ENCODE measurements around the gene FUT8.
A peak's percentile ranks its signal among the peaks of the same experiment; 100 is the strongest.
"Not testable (repeated sequence)": the region's sequence is repeated elsewhere in the genome, so short reads cannot be mapped to it uniquely, and the experiment has no call there.

The FUT8 gene

DNA sequence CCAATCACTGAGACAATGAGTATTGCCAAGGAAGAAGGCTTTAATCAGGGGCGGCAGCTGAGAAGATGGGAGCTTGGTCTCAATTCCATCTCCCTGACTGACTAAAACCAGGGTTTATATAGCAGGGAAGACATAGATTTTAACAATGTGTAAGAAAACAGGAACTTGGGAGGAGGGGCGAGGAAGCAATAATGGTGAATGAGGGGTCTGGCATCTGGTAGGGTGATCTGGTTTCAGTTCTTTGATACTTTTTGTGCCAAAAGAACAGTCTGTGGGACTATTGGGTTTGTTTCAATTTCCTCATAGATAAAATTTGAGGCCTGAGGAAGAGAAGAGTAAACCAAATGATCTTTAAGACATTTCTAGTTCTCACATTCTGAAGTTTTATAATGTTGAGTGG, 49.2 kb downstream of the FUT8 start:
- H3K4me3 ChIP-seq (ENCODE audit: low read length): no peak overlapping the region
- H3K9ac ChIP-seq (ENCODE audit: low read depth, low read length): no peak overlapping the region
- H3K27me3 ChIP-seq (ENCODE audit: insufficient read depth, low read length): no peaks in the 10 kb centered on the region
- peaks cover 4% of the 10 kb centered on the region; the same call in 1 of the 2 replicates for H3K36me3 ChIP-seq (ENCODE audit: insufficient read depth, low read depth, low read length)
- no peaks in the 10 kb centered on the region for H3K4me1 ChIP-seq (ENCODE audit: insufficient read depth, low read length)
- no peak overlapping the region for H3K27ac ChIP-seq (ENCODE audit: low read length)
- no peaks in the 10 kb centered on the region for H3K9me3 ChIP-seq (ENCODE audit: insufficient read depth, low read depth, low read length)

GRCh38 chr14:65462411-65462810, 49.9 kb downstream of the FUT8 start:
- no peaks in the 10 kb centered on the region for H3K4me1 ChIP-seq (ENCODE audit: insufficient read depth, low read length)
- H3K4me3 ChIP-seq (ENCODE audit: low read length): no peak overlapping the region
- peaks cover 4% of the 10 kb centered on the region; the same call in 1 of the 2 replicates for H3K36me3 ChIP-seq (ENCODE audit: insufficient read depth, low read depth, low read length)
- H3K9ac ChIP-seq (ENCODE audit: low read depth, low read length): no peak overlapping the region
- no peaks in the 10 kb centered on the region for H3K27me3 ChIP-seq (ENCODE audit: insufficient read depth, low read length)
- no peaks in the 10 kb centered on the region for H3K9me3 ChIP-seq (ENCODE audit: insufficient read depth, low read depth, low read length)
- no peak overlapping the region for H3K27ac ChIP-seq (ENCODE audit: low read length)

DNA sequence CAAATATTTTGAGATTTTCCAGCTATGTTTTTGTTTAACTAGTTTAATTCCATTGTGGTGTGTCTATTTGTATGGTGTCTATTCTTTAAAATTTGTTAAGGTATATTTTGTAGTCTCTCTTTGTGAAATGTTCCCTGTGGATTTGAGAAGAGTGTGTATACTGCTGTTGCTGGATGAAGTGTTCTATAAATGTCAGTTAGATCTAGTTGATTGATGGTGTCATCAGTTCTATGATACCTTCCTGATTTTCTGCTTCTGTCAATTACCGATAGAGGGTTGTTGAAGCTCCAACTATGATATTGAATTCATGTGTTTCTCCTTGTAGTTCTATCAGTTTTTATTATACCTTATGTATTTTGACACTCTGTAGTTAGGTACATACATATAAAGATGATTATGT, 53.1 kb downstream of the FUT8 start:
- Histone ChIP-seq H3K36me3 (ENCODE audit: insufficient read depth, low read depth, low read length) (peaks cover 4% of the 10 kb centered on the region; the same call in 1 of the 2 replicates), H3K27ac (ENCODE audit: low read length) (no peak overlapping the region), H3K4me3 (ENCODE audit: low read length) (no peak overlapping the region), H3K4me1 (ENCODE audit: insufficient read depth, low read length) (peaks cover 15% of the 10 kb centered on the region), H3K9me3 (ENCODE audit: insufficient read depth, low read depth, low read length) (no peaks in the 10 kb centered on the region), H3K27me3 (ENCODE audit: insufficient read depth, low read length) (no peaks in the 10 kb centered on the region), H3K9ac (ENCODE audit: low read depth, low read length) (no peak overlapping the region)

DNA sequence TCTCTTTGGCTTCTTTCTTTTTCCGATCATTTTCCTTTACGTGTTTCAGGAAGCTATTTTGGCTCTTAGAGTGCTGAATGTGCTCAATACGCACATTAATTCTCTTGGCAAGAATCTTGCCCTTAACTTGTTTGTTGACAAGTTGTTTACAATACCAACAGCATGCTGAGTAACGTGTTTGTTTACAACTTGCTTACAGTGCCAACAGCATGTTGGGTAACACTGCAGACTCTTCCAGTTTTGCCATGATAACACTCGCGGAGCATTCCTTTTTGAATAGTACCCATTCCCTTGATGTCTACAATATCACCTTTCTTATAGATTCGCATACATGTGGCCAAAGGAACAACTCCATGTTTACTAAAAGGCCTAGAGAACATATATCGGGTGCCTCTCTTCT, 55.4 kb downstream of the FUT8 start:
- not testable (repeated sequence) for H3K36me3 ChIP-seq (ENCODE audit: insufficient read depth, low read depth, low read length); H3K9ac ChIP-seq (ENCODE audit: low read depth, low read length); H3K27ac ChIP-seq (ENCODE audit: low read length); H3K9me3 ChIP-seq (ENCODE audit: insufficient read depth, low read depth, low read length); H3K27me3 ChIP-seq (ENCODE audit: insufficient read depth, low read length); H3K4me3 ChIP-seq (ENCODE audit: low read length)
- peaks cover 28% of the 10 kb centered on the region for H3K4me1 ChIP-seq (ENCODE audit: insufficient read depth, low read length)

- H3K4me3 ChIP-seq (ENCODE audit: low read length): no peak overlapping the region
- H3K27ac ChIP-seq (ENCODE audit: low read length): peak overlapping the region; percentile 14
- no peaks in the 10 kb centered on the region for H3K36me3 ChIP-seq (ENCODE audit: insufficient read depth, low read depth, low read length)
- H3K4me1 ChIP-seq (ENCODE audit: insufficient read depth, low read length): peaks cover 28% of the 10 kb centered on the region
- peak overlapping the region; percentile 37; the same call in 1 of the 2 replicates for H3K9ac ChIP-seq (ENCODE audit: low read depth, low read length)
- no peaks in the 10 kb centered on the region for H3K27me3 ChIP-seq (ENCODE audit: insufficient read depth, low read length)
- H3K9me3 ChIP-seq (ENCODE audit: insufficient read depth, low read depth, low read length): no peaks in the 10 kb centered on the region
Observed at GRCh38 chr14:65469903-65470302, 57.4 kb downstream of the FUT8 start.

- peaks cover 28% of the 10 kb centered on the region for H3K4me1 ChIP-seq (ENCODE audit: insufficient read depth, low read length)
- H3K9ac ChIP-seq (ENCODE audit: low read depth, low read length): peak overlapping the region; percentile 37; the same call in 1 of the 2 replicates
- no peak overlapping the region for H3K27ac ChIP-seq (ENCODE audit: low read length)
- H3K4me3 ChIP-seq (ENCODE audit: low read length): no peak overlapping the region
- H3K27me3 ChIP-seq (ENCODE audit: insufficient read depth, low read length): no peaks in the 10 kb centered on the region
- no peaks in the 10 kb centered on the region for H3K36me3 ChIP-seq (ENCODE audit: insufficient read depth, low read depth, low read length)
- no peaks in the 10 kb centered on the region for H3K9me3 ChIP-seq (ENCODE audit: insufficient read depth, low read depth, low read length)
Observed at GRCh38 chr14:65470404-65470880, 57.9 kb downstream of the FUT8 start.

DNA sequence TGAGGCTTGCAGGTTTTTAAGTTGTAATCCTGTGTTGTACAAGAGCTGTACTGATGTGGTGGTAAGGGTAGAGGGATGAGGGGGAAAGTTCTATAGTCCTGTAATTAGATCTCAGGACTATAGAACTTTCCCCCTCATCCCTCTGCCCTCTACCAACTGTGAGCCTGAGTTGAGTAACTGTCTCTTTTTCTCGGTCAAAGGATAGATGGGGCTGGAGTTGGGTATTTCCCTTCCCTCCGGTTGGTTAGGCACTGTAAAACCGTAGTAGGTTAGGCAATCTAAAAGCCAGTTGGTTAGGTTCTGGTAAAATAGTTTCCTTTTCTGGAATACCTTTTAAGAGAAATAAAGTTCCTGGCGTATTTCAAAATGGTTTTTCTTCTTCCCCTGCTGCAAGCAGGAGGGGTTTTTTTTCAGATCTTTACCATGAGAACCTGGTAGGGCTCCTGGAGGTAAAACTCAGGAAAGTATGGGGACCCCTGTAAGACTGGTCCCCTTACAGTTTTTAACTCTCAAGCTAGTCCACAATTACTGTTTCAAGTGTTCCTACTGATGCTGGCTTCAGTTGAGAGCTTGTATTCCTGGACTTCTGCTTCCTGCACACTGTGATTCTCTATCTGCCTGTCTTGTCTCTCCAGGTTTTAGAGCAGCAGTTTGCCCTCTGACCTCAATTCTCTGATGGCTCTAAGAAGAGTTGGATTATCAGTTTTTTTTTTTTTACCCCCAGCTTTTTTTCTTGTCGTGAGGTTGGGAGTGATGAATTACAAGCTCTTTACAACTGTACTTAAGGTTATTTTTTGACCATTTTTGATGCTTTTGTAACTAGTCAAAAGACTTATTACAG, 58.7 kb downstream of the FUT8 start:
- no peak overlapping the region for H3K27ac ChIP-seq (ENCODE audit: low read length)
- H3K9ac ChIP-seq (ENCODE audit: low read depth, low read length): no peak overlapping the region; the same call in 1 of the 2 replicates
- peaks cover 29% of the 10 kb centered on the region for H3K4me1 ChIP-seq (ENCODE audit: insufficient read depth, low read length)
- no peaks in the 10 kb centered on the region for H3K36me3 ChIP-seq (ENCODE audit: insufficient read depth, low read depth, low read length)
- no peaks in the 10 kb centered on the region for H3K27me3 ChIP-seq (ENCODE audit: insufficient read depth, low read length)
- no peaks in the 10 kb centered on the region for H3K9me3 ChIP-seq (ENCODE audit: insufficient read depth, low read depth, low read length)
- H3K4me3 ChIP-seq (ENCODE audit: low read length): no peak overlapping the region

DNA sequence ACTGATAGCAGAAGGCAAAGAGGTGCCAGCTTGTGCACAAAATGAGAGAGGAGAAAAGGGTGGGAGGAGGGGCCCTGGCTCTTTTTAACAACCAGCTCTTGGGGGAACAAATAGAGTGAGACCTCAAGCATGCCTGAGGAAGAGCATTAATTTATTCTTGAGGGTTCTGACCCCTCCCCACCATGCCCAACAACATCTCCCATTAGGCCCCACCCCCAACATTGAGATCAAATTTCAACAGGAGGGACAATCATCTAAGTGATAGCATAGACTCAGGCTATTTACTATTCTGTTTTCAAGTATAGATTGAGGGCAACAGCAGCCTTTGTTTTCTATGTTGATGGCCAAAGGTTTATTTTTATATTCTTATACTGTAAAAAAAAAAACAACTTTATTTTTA, 59.7 kb downstream of the FUT8 start:
- Histone ChIP-seq H3K36me3 (ENCODE audit: insufficient read depth, low read depth, low read length) (no peaks in the 10 kb centered on the region), H3K27me3 (ENCODE audit: insufficient read depth, low read length) (no peaks in the 10 kb centered on the region), H3K9ac (ENCODE audit: low read depth, low read length) (0 out of 2 replicates have a peak overlapping the region, but pooled peaks have one; percentile 13), H3K4me3 (ENCODE audit: low read length) (no peak overlapping the region), H3K27ac (ENCODE audit: low read length) (no peak overlapping the region), H3K4me1 (ENCODE audit: insufficient read depth, low read length) (peaks cover 35% of the 10 kb centered on the region), H3K9me3 (ENCODE audit: insufficient read depth, low read depth, low read length) (no peaks in the 10 kb centered on the region)

DNA sequence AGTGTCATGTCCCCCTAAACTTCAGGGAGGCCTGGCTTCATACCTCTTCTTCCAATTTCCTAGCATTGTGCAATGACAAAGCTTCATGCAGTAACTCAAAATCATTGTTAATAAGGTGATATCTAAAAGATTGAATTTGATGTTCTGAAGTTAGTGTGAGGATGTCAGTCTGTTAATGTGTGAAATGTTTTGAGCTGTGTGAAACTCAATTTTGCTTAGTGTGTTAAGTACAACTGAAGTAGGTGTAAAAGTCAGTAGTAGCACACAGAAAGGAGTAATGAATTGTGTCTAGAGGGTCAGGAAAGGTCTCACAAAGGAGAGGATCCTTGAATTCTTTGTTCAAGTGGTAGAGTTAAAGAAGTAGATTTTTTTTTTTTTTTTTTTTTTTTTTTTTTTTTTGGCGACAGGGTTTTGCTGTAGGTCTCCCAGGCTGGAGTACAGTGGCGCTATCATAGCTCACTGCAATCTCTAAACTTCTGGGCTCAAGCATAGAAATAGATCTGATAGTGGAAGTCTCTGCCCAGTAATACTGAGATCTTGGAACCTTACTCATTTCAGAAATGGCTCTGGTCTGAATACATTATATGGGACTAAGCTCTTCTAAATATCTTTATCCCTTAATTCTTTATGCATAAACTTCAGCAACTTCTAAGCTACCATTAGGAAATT, 63.9 kb downstream of the FUT8 start:
- no peak overlapping the region for H3K27ac ChIP-seq (ENCODE audit: low read length)
- no peak overlapping the region for H3K4me3 ChIP-seq (ENCODE audit: low read length)
- peaks cover 36% of the 10 kb centered on the region for H3K4me1 ChIP-seq (ENCODE audit: insufficient read depth, low read length)
- H3K9ac ChIP-seq (ENCODE audit: low read depth, low read length): no peak overlapping the region
- H3K27me3 ChIP-seq (ENCODE audit: insufficient read depth, low read length): no peaks in the 10 kb centered on the region
- no peaks in the 10 kb centered on the region for H3K36me3 ChIP-seq (ENCODE audit: insufficient read depth, low read depth, low read length)
- H3K9me3 ChIP-seq (ENCODE audit: insufficient read depth, low read depth, low read length): no peaks in the 10 kb centered on the region

DNA sequence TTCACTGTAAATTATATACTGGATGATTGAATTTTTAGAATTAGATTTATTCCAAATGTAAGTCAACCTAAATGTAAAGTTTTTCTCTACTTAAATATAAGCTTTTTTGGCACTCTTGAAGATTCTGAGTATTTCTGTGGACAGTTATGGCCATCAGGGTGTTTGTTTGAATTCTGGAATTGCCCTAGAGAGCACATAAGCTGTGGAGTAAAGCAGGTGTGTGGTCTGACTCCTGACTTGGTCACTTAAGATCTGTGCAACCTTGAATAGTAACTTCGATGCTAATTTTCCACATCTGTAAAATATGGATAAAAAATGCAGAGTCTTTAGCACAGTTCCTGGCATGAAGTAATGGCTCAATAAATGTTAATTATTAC, 64.4 kb downstream of the FUT8 start:
- Histone ChIP-seq H3K4me3 (ENCODE audit: low read length) (no peak overlapping the region), H3K27me3 (ENCODE audit: insufficient read depth, low read length) (no peaks in the 10 kb centered on the region), H3K9me3 (ENCODE audit: insufficient read depth, low read depth, low read length) (no peaks in the 10 kb centered on the region), H3K9ac (ENCODE audit: low read depth, low read length) (no peak overlapping the region), H3K27ac (ENCODE audit: low read length) (no peak overlapping the region), H3K4me1 (ENCODE audit: insufficient read depth, low read length) (peaks cover 31% of the 10 kb centered on the region), H3K36me3 (ENCODE audit: insufficient read depth, low read depth, low read length) (no peaks in the 10 kb centered on the region)

DNA sequence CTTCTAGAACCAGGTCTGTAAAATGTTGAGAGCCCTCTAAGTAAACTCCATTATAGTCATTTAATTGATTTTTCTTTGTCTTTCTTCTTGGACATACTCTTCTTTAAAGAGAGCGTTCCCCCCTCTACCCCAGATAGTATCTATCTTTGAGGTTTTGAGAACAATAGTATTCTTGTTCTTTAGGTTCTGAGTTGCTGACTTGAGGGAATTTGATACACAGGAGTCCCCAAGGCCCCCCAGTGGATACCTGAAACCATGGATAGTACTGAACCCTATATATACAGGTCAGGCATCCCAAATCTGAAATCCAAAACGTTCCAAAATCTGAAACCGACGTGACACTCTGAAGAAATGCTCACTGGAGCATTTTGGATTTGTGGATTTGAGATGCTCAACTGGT, 65.5 kb downstream of the FUT8 start:
- Histone ChIP-seq H3K27ac (ENCODE audit: low read length) (no peak overlapping the region), H3K4me1 (ENCODE audit: insufficient read depth, low read length) (peaks cover 34% of the 10 kb centered on the region), H3K9me3 (ENCODE audit: insufficient read depth, low read depth, low read length) (no peaks in the 10 kb centered on the region), H3K9ac (ENCODE audit: low read depth, low read length) (no peak overlapping the region), H3K4me3 (ENCODE audit: low read length) (no peak overlapping the region), H3K36me3 (ENCODE audit: insufficient read depth, low read depth, low read length) (no peaks in the 10 kb centered on the region), H3K27me3 (ENCODE audit: insufficient read depth, low read length) (no peaks in the 10 kb centered on the region)

GRCh38 chr14:65478596-65478995, 66.1 kb downstream of the FUT8 start:
- Histone ChIP-seq H3K27ac (ENCODE audit: low read length) (no peak overlapping the region), H3K36me3 (ENCODE audit: insufficient read depth, low read depth, low read length) (no peaks in the 10 kb centered on the region), H3K27me3 (ENCODE audit: insufficient read depth, low read length) (no peaks in the 10 kb centered on the region), H3K9me3 (ENCODE audit: insufficient read depth, low read depth, low read length) (no peaks in the 10 kb centered on the region), H3K4me3 (ENCODE audit: low read length) (no peak overlapping the region), H3K4me1 (ENCODE audit: insufficient read depth, low read length) (peaks cover 34% of the 10 kb centered on the region), H3K9ac (ENCODE audit: low read depth, low read length) (no peak overlapping the region)
